Right renal pelvis (tissue), 4 donors: Measurements from ENCODE around the gene SNX13. TPM values are rescaled to one million over a fixed set of nuclear protein-coding genes. Genes with fewer than 3 reads are reported as not detected.

Source experiments
- DNase-seq, 4 donors: peaks; one replicate each; pipeline ENCODE4 v3.0.0-alpha.2; 2013; ENCODE audit warnings: low read depth in 4 of 4, low spot score in 3 of 4, missing footprints in 1 of 4
- polyA plus RNA-seq, 4 donors: library from polyadenylated mRNA; unstranded; fragments of 120-200 nt; gene quantifications; one replicate each; pipeline ENCODE4 v1.2.1, GENCODE V29; 2013; ENCODE audit not compliant: insufficient read length in 4 of 4

SNX13 gene, protein sequence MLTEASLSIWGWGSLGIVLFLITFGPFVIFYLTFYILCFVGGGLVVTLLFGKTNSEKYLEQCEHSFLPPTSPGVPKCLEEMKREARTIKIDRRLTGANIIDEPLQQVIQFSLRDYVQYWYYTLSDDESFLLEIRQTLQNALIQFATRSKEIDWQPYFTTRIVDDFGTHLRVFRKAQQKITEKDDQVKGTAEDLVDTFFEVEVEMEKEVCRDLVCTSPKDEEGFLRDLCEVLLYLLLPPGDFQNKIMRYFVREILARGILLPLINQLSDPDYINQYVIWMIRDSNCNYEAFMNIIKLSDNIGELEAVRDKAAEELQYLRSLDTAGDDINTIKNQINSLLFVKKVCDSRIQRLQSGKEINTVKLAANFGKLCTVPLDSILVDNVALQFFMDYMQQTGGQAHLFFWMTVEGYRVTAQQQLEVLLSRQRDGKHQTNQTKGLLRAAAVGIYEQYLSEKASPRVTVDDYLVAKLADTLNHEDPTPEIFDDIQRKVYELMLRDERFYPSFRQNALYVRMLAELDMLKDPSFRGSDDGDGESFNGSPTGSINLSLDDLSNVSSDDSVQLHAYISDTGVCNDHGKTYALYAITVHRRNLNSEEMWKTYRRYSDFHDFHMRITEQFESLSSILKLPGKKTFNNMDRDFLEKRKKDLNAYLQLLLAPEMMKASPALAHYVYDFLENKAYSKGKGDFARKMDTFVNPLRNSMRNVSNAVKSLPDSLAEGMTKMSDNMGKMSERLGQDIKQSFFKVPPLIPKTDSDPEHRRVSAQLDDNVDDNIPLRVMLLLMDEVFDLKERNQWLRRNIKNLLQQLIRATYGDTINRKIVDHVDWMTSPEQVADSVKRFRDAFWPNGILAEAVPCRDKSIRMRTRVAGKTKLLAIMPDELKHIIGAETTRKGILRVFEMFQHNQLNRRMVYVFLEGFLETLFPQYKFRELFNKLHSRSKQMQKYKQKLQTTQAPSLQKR
- polyA plus RNA-seq, result 10 to 100 TPM; 40.2 to 50.8 (median 46.5) TPM

- DNase-seq, result peak; percentile 85 to 88 (median 86)
Measured at GRCh38 chr7:17940302-17940883, at the start of gene SNX13. Gene SNX13 (minus strand): TSS chr7:17940494. CDS start chr7:17940295, 199 bp downstream.

- DNase-seq, result no peak
Measured at GRCh38 chr7:17989546-17989945, 49.3 kb upstream of the SNX13 start.

DNA sequence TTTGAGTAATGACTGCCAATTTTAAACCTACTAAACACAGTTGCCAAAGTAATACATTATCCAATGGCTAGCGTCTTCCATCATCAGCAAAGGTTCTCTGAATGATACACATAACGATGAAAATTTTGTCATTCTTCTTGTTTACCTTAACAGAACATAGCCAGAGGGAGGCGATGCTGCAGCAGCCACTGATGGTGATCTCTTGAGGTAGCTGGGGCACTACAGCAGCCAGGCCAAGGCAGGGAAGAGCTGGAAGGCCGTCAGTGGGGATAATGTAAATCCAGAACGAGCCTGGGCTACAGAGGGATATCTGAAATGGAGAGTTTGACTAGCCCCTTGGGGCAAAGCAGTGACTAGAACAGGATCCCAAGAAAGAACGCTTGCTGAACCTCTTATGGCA lies 48.6 kb upstream of the SNX13 start:
- DNase-seq, result no peak

- DNase-seq, result no peak
Measured at GRCh38 chr7:17988141-17988540, 47.8 kb upstream of the SNX13 start.

DNA sequence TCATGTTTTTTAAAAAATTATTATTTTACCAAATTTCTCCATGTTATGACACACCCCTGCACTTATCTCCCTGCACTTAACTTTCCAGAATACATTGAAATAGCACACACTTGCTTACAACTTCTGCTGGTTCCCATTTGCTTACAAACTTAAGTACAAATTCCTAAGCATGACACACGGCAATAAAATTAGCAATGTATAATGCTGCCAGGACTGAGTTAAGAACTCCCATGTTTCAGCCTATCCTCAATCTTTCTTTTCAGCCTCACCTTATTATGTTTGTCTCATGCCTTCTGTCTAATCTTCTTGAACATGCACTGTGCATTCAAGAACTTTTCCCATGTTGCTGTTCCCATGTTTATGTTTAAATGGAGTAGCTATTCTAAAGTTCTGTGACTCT lies 46.6 kb upstream of the SNX13 start:
- DNase-seq, result no peak

GRCh38 chr7:17985473-17986239 lies 45.4 kb upstream of the SNX13 start:
- no peak for DNase-seq

DNA sequence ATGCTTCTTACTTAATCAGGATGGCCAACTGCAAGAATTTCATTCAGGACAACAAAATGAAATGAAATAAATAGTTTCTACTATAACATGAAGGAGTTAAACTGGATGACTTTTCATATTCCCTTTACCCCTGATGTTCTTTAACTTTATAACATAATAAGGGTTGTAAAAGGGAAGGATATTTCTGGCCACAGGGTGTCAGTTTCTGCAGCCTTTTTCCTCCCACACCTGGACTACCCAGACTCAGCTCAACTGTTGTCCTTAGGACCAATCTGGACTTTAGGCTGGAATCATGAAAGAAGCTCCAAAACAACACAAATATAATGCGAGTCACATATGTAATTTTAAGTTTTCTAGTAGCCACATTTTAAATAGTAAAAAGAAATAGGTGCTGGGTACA lies 44.0 kb upstream of the SNX13 start:
- no peak for DNase-seq

- no peak for DNase-seq
Measured at GRCh38 chr7:17983221-17984062, 43.1 kb upstream of the SNX13 start.

DNA sequence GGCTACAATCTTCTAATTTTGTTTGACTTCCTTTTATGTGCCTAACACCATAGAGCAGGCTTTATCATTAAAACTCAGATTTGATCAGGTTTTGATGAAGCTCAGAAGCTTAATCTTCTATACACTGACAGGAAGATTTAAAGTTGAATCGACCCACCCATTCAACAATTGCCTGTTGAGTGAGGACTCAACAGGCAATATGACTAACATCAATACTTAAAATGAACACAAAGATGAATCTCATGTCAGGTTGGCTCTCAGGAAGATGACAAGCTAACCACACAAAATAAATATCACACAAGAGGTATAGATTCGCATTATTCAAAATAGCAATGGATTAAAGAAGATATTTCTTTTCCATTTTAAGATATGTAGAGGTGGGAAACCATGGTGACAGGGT lies 36.7 kb upstream of the SNX13 start:
- no peak for DNase-seq

DNA sequence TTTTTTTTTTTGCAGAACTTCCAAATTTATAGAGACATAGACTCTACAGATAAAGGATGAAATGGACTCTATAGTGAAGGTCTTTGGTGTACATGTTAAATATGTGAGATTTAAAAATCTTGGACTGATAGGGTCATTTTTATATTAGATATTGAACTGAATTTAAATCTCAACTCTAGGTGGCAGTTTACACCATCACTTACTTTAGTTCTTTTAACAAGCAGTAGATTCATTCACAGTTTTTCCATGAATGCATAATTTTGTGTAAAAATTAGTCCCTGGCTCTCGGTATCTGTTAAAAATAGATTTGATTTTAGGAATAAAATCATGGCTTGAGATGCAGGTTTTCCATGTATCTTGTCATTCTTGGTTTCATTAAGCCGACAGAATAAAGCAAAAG lies 31.1 kb upstream of the SNX13 start:
- no peak for DNase-seq

GRCh38 chr7:17968791-17969715 lies 28.8 kb upstream of the SNX13 start:
- no peak for DNase-seq

- DNase-seq, result no peak
Measured at GRCh38 chr7:17966706-17967105, 26.4 kb upstream of the SNX13 start.

GRCh38 chr7:17965603-17966002 lies 25.3 kb upstream of the SNX13 start:
- no peak for DNase-seq

GRCh38 chr7:17963281-17963680 lies 23.0 kb upstream of the SNX13 start:
- no peak for DNase-seq

- DNase-seq, result no peak
Measured at GRCh38 chr7:17962652-17963051, 22.4 kb upstream of the SNX13 start.

GRCh38 chr7:17957871-17958270 lies 17.6 kb upstream of the SNX13 start:
- no peak for DNase-seq

GRCh38 chr7:17952387-17952786 lies 12.1 kb upstream of the SNX13 start:
- no peak for DNase-seq

GRCh38 chr7:17951742-17952254 lies 11.5 kb upstream of the SNX13 start:
- no peak for DNase-seq
